Erythroblast (primary cell): ENCODE data around the gene ZSCAN20.

Source experiments
- GATA1 ChIP-seq: IDR thresholded peaks from 2 replicates; pipeline ENCODE4 v1.6.1; 2011; ENCODE audit warnings: low read depth, mild to moderate bottlenecking, control low read depth, low read length, moderate library complexity
- POLR2A ChIP-seq: IDR thresholded peaks from 2 replicates; pipeline ENCODE4 v1.6.1; 2011; ENCODE audit warnings: mild to moderate bottlenecking, low read length

DNA sequence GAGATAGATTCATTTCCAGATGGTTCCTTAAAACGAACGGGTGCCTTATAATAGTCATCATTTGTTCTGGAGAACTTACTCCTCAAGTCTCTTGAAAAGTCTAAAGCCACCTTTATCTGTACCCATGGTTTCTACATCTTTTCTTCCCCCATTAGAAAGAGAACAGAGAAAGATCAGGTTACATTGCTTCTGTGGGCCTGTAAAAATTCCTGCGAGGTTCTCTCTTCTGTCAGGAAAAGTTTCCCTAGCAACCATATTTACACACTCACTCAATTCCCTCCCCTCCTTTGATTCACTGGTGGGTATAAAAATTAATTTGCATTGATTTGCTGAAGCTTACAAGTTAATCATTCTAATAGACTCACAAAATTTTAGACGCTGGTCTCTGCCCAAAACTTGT is 48.2 kb upstream of the ZSCAN20 start:
- no peak for TF ChIP-seq POLR2A
- no peak for TF ChIP-seq GATA1
